Duodenal mucosa (tissue), 2 donors: ENCODE results near the gene PHACTR2.

Experiments
- H3K27ac ChIP-seq: one replicate; pipeline ENCODE4 v1.7.0; 2013; ENCODE audit warnings: low read depth, low read length
- H3K27me3 ChIP-seq, 2 donors: one replicate each; pipeline ENCODE4 v1.7.0; 2013; ENCODE audit warnings: low read length in 2 of 2, control low read depth in 1 of 2; ENCODE audit not compliant: insufficient read depth in 2 of 2, control insufficient read depth in 1 of 2
- H3K36me3 ChIP-seq, 2 donors: one replicate each; pipeline ENCODE4 v1.7.0; 2013; ENCODE audit warnings: low read length in 2 of 2, control low read depth in 1 of 2; ENCODE audit not compliant: insufficient read depth in 2 of 2, control insufficient read depth in 1 of 2
- H3K4me1 ChIP-seq, 2 donors: one replicate each; pipeline ENCODE4 v1.7.0; 2013; ENCODE audit warnings: low read length in 2 of 2, control low read depth in 1 of 2; ENCODE audit not compliant: insufficient read depth in 2 of 2, control insufficient read depth in 1 of 2
- H3K4me3 ChIP-seq, 2 donors: one replicate each; pipeline ENCODE4 v1.7.0; 2013; ENCODE audit warnings: low read length in 2 of 2, low read depth in 1 of 2
- H3K9ac ChIP-seq, 2 donors: one replicate each; pipeline ENCODE4 v1.7.0; 2013; ENCODE audit warnings: low read length in 2 of 2, low read depth in 1 of 2
- H3K9me3 ChIP-seq, 2 donors: one replicate each; pipeline ENCODE4 v1.7.0; 2013; ENCODE audit warnings: low read length in 2 of 2, control low read depth in 1 of 2; ENCODE audit not compliant: control insufficient read depth in 1 of 2

Gene PHACTR2

DNA sequence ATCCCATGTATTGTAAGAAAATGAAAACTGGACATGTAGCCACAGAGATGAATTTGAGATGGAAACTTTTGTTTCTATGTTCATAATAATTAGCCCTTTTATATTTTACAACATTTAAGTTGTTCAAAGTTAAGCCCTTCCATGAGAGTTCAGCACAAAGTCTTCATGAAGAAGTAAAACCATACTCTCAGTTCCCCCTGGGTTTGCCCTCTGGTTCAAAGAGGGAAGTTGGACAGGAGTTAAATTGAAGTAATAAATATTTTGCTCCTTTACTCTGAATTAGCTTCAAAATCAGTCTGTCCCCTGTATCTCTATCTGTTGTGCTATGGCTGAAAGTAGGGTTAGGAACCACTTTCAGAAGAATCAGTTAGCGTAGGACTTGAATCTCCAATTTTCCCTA, 31.1 kb downstream of the PHACTR2 start:
- Histone ChIP-seq H3K4me3 (no peak overlapping the region), H3K27ac (no peak overlapping the region), H3K36me3 (peaks cover 3 to 5% of the 10 kb centered on the region in 2 donors), H3K27me3 (no peaks in the 10 kb centered on the region), H3K9ac (no peak overlapping the region), H3K4me1 (no peaks in the 10 kb centered on the region), H3K9me3 (no peaks in the 10 kb centered on the region)

DNA sequence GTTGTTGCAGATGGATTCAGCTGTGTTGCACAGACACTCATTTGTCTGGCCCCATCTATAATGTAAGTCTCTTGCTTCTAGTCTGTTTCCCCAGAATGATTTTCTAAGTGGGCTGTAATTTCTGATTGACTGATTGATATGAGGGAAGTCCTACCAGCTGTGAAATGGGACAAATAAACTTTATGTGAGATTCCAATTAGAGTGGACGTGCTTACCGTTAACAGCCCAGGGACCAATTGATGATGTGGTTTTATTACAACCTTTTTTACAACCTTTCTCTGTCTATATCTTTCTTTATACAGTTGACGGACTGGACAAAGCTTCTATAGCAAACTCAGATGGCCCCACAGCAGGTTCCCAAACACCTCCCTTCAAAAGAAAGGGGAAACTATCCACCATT, 33.9 kb downstream of the PHACTR2 start:
- Histone ChIP-seq H3K9me3 (no peaks in the 10 kb centered on the region), H3K9ac (no peak overlapping the region), H3K27ac (no peak overlapping the region), H3K4me3 (no peak overlapping the region), H3K36me3 (peaks cover 6 to 7% of the 10 kb centered on the region in 2 donors), H3K4me1 (no peaks in the 10 kb centered on the region), H3K27me3 (no peaks in the 10 kb centered on the region)

DNA sequence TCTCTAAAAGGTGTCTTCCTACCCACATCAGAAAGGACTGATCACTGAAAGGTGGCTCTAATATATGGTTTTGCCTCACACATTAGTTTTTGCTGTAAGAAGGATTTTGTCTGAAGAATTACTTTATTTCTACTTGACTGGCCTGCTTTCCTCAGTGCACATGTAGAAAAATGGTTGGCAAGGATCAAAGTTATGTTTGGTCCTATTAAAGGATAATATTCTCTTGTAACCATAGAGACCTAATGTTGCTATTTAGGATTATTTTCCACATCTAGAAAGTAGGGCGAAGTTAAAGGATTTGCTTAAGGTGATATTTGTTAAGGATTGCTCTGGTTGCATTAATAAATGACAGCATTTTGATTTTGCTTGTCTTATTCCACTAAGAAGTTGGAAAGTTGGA, 40.7 kb downstream of the PHACTR2 start:
- H3K9me3 ChIP-seq, result no peaks in the 10 kb centered on the region
- no peaks in the 10 kb centered on the region for H3K4me1 ChIP-seq
- H3K27ac ChIP-seq, result no peak overlapping the region
- no peaks in the 10 kb centered on the region for H3K27me3 ChIP-seq
- H3K9ac ChIP-seq, result no peak overlapping the region
- no peak overlapping the region for H3K4me3 ChIP-seq
- peaks cover 7 to 10% of the 10 kb centered on the region in 2 donors for H3K36me3 ChIP-seq

DNA sequence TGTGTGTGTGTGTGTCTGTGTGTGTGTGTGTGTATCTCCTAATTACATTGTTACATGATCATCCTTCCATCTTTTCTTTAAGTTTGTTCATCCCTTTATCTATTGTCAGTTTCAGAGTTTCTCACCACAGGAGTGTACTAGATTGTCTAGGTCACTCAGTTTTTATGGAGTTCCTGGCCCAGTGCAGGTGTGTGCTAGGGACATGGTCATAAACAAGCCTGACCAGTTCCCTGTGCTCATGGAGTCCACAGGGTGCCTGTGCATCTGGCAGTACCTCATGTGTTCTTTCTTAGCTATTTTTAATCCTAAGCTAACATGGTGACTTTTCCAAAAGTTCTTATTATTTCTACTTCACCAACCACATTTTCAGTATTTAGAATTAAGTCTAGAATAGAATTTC, 43.9 kb downstream of the PHACTR2 start:
- no peaks in the 10 kb centered on the region for H3K4me1 ChIP-seq
- peaks cover 0 to 5% of the 10 kb centered on the region in 2 donors for H3K36me3 ChIP-seq
- no peak overlapping the region for H3K9ac ChIP-seq
- no peaks in the 10 kb centered on the region for H3K27me3 ChIP-seq
- no peak overlapping the region for H3K27ac ChIP-seq
- no peaks in the 10 kb centered on the region for H3K9me3 ChIP-seq
- H3K4me3 ChIP-seq, result no peak overlapping the region

DNA sequence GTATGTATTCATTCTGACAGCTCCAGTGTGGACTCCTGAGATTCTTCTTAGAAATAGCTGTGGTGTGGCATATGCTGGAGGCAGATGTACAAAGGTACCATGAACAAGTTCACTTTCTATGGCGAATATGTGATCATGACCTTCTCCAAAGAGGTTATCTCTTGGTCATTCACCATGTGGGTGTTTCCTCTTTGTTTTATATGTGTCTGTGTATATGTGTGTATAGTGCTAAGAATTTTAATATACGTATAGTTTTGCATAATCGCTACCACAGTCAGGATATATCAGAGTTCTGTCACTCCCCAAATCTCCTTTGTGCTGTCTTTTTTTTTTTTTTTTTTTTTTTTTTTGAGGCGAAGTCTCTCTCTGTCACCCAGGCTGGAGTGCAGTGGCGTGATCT, 47.1 kb downstream of the PHACTR2 start:
- Histone ChIP-seq H3K27me3 (no peaks in the 10 kb centered on the region), H3K4me3 (no peak overlapping the region), H3K36me3 (peaks cover 0 to 5% of the 10 kb centered on the region in 2 donors), H3K9ac (no peak overlapping the region), H3K27ac (no peak overlapping the region), H3K9me3 (no peaks in the 10 kb centered on the region), H3K4me1 (no peaks in the 10 kb centered on the region)

DNA sequence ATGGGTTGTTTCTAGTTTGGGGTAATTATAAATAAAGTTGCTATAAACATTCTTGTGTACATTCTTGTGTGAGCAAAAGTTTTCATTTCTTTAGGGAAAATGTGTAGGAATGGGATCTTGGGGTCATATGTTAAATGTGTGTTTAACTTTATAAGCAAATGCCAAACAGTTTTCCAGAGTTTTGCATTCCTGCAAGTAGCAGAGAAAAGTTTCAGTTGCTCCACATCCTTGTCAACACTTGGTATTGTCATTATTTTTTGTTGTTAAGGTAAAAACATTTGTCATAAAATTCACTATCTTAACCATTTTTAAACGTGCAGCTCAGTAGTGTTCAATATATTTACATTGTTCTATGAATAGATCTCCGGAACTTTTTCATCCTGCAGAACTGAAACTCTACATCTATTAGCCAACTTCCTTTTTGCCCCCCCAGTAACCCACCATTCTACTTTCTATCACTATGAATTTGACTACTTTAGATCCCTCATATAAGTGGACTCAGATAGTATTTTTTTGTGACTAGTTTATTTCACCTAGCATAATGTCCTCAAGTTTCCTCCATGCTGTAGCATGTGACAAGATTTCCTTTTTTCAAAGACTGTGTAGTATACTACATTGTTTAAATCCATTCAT, 48.4 kb downstream of the PHACTR2 start:
- Histone ChIP-seq H3K4me1 (no peaks in the 10 kb centered on the region), H3K9ac (no peak overlapping the region), H3K36me3 (no peaks in the 10 kb centered on the region), H3K9me3 (no peaks in the 10 kb centered on the region), H3K27me3 (no peaks in the 10 kb centered on the region), H3K27ac (no peak overlapping the region), H3K4me3 (no peak overlapping the region)

DNA sequence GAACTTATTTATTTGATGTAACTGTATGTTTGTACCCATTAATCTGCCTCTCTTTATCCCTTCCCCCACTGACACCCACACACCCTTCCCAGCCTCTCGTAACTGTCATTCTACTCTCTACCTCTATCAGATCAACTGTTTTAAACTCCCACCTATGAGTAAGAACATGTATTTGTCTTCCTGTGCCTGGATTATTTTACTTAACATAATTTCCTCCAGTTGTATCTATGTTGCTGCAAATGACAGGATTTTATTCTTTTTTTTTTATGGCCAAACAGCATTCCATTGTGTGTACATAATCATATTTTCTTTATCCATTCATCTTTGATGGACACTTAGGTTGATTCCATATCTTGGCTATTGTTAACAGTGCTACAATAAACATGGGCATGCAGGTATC, 49.3 kb downstream of the PHACTR2 start:
- H3K4me1 ChIP-seq, result peaks cover 2% of the 10 kb centered on the region in 2 donors

DNA sequence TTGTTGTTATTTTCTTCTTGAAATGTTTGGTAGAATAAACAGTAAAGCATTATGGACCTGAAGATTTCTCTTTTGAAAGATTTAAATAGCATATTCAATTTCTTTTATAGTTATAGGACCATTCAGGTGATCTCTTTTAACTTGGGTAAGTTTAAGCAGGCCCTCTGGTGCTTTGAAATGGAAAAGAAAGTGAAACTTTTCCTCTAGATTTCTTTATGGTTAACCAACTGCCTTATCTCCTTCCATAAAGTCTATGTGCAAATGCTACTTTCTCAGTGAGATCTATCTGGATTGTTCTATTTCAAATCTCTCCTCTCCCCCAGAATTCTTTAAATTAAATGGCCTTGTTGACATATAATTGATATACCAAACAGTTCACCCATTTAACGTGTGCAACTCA, 54.0 kb downstream of the PHACTR2 start:
- no peaks in the 10 kb centered on the region for H3K36me3 ChIP-seq
- H3K9ac ChIP-seq, result no peak overlapping the region
- no peak overlapping the region for H3K4me3 ChIP-seq
- H3K4me1 ChIP-seq, result peaks cover 5 to 24% of the 10 kb centered on the region in 2 donors
- no peaks in the 10 kb centered on the region for H3K9me3 ChIP-seq
- no peaks in the 10 kb centered on the region for H3K27me3 ChIP-seq
- no peak overlapping the region for H3K27ac ChIP-seq

More for the DNA sequence above, 49.3 kb downstream of the PHACTR2 start:
- Histone ChIP-seq H3K27ac (no peak overlapping the region), H3K9me3 (no peaks in the 10 kb centered on the region), H3K27me3 (no peaks in the 10 kb centered on the region), H3K4me3 (no peak overlapping the region), H3K36me3 (no peaks in the 10 kb centered on the region), H3K9ac (no peak overlapping the region)

DNA sequence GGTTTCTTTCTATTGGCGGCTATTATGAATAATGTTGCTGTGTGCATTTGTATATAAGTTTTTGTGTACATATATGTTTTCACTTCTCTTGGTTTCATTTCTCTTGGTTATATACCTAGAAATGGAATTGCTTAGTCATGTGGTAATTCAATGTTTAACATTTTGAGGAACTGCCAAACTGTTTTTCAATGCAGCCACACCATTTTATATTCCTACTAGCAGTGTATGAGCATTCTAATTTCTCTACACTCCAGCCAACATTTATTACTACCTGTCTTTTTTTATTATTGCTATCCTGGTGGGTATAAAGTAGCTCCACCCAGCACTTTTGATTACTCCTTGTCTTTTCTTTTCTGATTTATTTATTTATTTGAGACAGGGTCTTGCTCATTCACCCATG, 54.8 kb downstream of the PHACTR2 start:
- H3K27ac ChIP-seq, result no peak overlapping the region
- H3K27me3 ChIP-seq, result no peaks in the 10 kb centered on the region
- H3K36me3 ChIP-seq, result no peaks in the 10 kb centered on the region
- peaks cover 5 to 24% of the 10 kb centered on the region in 2 donors for H3K4me1 ChIP-seq
- H3K9me3 ChIP-seq, result no peaks in the 10 kb centered on the region
- no peak overlapping the region for H3K4me3 ChIP-seq
- no peak overlapping the region for H3K9ac ChIP-seq

DNA sequence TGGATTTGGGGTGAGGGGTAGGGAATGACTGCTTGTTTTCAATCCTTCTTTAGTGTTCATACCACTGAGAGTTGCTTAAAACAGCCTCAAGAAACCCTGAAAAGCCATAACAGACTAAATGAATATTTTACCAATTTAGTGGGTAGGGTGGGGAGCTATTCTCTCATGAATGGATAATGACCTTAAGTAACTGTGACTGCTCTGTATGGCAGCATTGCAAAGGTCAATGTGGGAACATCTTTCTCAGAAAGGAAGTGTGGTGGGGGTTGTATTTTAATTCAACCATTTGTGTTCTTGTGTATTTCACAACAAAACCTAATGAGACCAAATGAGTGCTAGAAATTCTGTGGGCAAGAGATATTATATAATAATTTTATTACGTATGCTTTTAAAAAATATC, 55.7 kb downstream of the PHACTR2 start:
- no peak overlapping the region for H3K27ac ChIP-seq
- H3K27me3 ChIP-seq, result no peaks in the 10 kb centered on the region
- peaks cover 5 to 24% of the 10 kb centered on the region in 2 donors for H3K4me1 ChIP-seq
- no peaks in the 10 kb centered on the region for H3K9me3 ChIP-seq
- no peaks in the 10 kb centered on the region for H3K36me3 ChIP-seq
- H3K4me3 ChIP-seq, result no peak overlapping the region
- H3K9ac ChIP-seq, result no peak overlapping the region

DNA sequence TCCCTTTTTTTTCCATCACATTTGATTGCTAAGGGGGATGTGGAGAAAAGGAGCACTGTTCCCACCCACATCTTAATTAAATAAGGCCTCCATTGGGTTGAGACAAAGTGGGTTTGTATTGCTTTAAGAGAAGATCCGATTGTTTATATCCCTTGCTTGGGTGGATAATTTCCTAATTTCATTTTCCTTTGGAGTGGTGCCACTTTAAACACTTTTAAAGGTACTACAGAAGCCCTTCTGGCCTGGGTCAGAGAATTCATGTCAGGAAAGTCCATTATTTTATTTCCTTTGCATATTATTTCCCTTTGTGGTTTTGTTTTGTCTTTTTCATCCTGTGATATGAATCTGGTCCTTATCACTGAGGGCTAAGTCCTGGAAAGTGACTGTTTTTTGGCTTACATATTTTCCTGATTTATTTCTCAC, 56.9 kb downstream of the PHACTR2 start:
- Histone ChIP-seq H3K4me1 (peaks cover 5 to 24% of the 10 kb centered on the region in 2 donors), H3K27me3 (no peaks in the 10 kb centered on the region), H3K9me3 (no peaks in the 10 kb centered on the region), H3K27ac (no peak overlapping the region), H3K36me3 (no peaks in the 10 kb centered on the region), H3K4me3 (no peak overlapping the region), H3K9ac (no peak overlapping the region)
